Keratinocyte (primary cell): ENCODE measurements around the gene ABL1.

Source experiments
- EZH2 ChIP-seq: IDR thresholded peaks from one replicate; pipeline ENCODE4 v1.6.1; 2012; ENCODE audit warnings: inconsistent platforms, mild to moderate bottlenecking, low read length, moderate library complexity
- TF ChIP-seq, protein P1 (sequence below), 3 experiments: IDR thresholded peaks in 1 of 3; conservative IDR thresholded peaks in 1 of 3; optimal IDR thresholded peaks in 1 of 3; 2 replicates in 2 of 3; 3 replicates in 1 of 3; pipeline versions ENCODE3 to v1.5.1; 2011; ENCODE audit warnings: low read length in 3 of 3, mild to moderate bottlenecking in 3 of 3, moderate library complexity in 2 of 3, control low read depth in 1 of 3, inconsistent platforms in 1 of 3; ENCODE audit not compliant: insufficient read depth in 2 of 3; ENCODE audit errors: extremely low read depth in 1 of 3

DNA sequence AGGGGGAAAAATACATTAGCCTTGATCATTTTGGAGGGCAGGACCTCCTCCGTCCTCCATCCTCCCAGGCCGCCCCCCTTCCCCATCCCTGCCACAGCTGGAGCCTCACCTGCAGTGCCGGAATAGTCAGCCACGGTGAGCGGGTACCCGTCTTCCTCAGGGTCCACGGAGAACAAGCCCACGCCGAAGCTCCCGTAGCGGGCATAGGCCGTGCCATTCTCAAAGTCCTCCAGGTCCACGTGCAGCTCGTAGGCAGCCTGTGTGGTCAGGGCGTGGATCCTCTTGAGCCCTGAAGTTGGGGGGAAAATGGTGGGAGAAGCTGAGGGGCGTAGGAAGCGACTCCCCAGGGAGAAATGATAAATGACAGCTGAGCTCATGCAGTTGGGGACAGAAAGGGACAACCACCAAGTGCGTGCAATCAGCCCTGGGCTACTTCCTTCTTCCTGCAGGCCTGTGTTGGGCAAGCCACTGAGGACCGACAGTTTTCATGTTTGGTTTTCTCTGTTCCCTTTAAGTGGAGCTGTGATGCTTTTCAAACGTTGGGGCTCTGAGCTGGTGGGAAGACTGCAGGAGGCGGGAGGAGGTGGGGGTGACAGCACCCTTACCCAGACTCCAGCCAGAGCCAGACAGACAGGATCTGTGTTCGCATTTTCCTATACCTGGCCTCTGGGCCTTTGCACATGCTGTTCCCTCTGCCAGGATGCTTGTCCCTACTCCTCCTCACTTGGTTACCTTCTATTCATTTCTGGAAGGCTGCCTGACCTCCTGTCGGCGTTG lies 70.3 kb downstream of the ABL1 start:
- TF ChIP-seq, protein P1, sequence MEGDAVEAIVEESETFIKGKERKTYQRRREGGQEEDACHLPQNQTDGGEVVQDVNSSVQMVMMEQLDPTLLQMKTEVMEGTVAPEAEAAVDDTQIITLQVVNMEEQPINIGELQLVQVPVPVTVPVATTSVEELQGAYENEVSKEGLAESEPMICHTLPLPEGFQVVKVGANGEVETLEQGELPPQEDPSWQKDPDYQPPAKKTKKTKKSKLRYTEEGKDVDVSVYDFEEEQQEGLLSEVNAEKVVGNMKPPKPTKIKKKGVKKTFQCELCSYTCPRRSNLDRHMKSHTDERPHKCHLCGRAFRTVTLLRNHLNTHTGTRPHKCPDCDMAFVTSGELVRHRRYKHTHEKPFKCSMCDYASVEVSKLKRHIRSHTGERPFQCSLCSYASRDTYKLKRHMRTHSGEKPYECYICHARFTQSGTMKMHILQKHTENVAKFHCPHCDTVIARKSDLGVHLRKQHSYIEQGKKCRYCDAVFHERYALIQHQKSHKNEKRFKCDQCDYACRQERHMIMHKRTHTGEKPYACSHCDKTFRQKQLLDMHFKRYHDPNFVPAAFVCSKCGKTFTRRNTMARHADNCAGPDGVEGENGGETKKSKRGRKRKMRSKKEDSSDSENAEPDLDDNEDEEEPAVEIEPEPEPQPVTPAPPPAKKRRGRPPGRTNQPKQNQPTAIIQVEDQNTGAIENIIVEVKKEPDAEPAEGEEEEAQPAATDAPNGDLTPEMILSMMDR (optimal IDR thresholded peaks at IDR 0.05 in 1 of 3, IDR thresholded peaks at IDR 0.05 in 1 of 3, conservative IDR thresholded peaks at IDR 0.05 in 1 of 3; ENCODE audit: extremely low read depth in 1 of 3, insufficient read depth in 2 of 3, low read length in 3 of 3), result no peak
- TF ChIP-seq EZH2, result no peak
